BLaER1 (cell line): ENCODE results near the gene HDAC4.

Source experiments
- H3K27ac ChIP-seq: shearing (Covaris generic); formaldehyde crosslinking; 2 replicates; pipeline ENCODE4 v1.8.1; 2022
- H3K27me3 ChIP-seq: shearing (Covaris generic); formaldehyde crosslinking; 2 replicates; pipeline ENCODE4 v1.8.1; 2022
- H3K36me3 ChIP-seq: shearing (Covaris generic); formaldehyde crosslinking; 2 replicates; pipeline ENCODE4 v1.8.1; 2022
- H3K4me1 ChIP-seq: shearing (Covaris generic); formaldehyde crosslinking; 2 replicates; pipeline ENCODE4 v1.8.1; 2022
- H3K4me2 ChIP-seq: shearing (Covaris generic); formaldehyde crosslinking; 2 replicates; pipeline ENCODE4 v1.8.1; 2022
- H3K4me3 ChIP-seq: shearing (Covaris generic); formaldehyde crosslinking; 2 replicates; pipeline ENCODE4 v1.8.1; 2022
- H3K9ac ChIP-seq: shearing (Covaris generic); formaldehyde crosslinking; 2 replicates; pipeline ENCODE4 v1.8.1; 2022
- H3K9me3 ChIP-seq: shearing (Covaris generic); formaldehyde crosslinking; 2 replicates; pipeline ENCODE4 v1.8.1; 2022
- H4K20me1 ChIP-seq: shearing (Covaris generic); formaldehyde crosslinking; 2 replicates; pipeline ENCODE4 v1.8.1; 2022
- Cebpa-rat ChIP-seq: shearing (Covaris generic); IDR thresholded peaks from 2 replicates; pipeline ENCODE4 v1.8.1; 2022

The HDAC4 gene

DNA sequence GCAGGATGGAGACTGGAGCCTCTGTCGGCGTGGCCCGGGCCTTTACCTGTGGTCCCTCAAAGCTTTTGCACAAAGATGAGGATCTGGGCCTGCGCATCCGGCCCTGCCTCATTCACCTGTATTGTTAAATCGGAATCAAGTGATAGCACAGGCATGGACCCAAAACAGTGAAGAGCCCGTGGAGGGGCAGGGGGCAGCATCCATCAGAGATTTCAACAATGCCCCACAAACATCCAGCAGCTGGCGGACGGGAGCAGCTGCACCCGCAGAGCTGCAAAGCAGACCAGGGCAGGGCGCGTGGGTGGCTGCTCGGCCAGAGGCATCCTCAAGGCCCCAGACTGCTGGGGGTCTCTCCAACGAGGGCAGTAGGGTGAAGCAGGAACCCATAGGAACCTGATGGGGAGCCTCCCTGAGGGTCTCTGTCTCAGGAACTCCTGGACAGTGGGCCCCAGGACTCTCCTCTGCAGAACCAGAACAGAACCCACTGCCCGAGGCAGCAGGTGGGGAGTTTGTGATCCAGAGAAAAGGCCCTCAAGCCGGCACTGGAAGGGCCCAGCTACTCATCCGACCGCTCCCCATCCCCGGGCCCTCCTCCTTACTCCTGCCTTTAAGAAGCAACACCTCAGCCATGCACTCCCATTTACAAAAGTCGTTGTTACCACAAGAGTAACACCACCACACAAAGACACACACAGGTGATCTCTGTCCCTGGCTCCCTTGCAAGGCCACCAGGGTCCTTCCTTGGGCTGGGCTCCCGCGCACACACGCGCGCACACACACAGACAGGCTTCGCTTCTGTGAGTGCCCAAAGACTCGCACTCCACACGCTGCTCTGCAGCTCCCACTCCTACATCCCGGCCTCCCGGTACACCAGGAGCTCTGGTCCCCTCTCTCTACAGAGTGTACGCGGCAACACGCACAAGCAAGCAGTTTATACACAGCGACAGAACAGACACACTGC, 28.8 kb downstream of the HDAC4 start:
- H3K4me2 ChIP-seq: peak overlapping the region; percentile 97
- no peak overlapping the region for H3K4me3 ChIP-seq
- H3K27me3 ChIP-seq: no peaks in the 10 kb centered on the region
- peaks cover 76% of the 10 kb centered on the region for H4K20me1 ChIP-seq
- peak overlapping the region; percentile 74 for H3K27ac ChIP-seq
- H3K4me1 ChIP-seq: peaks cover 94% of the 10 kb centered on the region
- H3K9me3 ChIP-seq: no peaks in the 10 kb centered on the region
- TF ChIP-seq Cebpa-rat: no peak
- H3K36me3 ChIP-seq: peaks cover 10% of the 10 kb centered on the region
- peak overlapping the region; percentile 40; the same call in 1 of the 2 replicates for H3K9ac ChIP-seq

DNA sequence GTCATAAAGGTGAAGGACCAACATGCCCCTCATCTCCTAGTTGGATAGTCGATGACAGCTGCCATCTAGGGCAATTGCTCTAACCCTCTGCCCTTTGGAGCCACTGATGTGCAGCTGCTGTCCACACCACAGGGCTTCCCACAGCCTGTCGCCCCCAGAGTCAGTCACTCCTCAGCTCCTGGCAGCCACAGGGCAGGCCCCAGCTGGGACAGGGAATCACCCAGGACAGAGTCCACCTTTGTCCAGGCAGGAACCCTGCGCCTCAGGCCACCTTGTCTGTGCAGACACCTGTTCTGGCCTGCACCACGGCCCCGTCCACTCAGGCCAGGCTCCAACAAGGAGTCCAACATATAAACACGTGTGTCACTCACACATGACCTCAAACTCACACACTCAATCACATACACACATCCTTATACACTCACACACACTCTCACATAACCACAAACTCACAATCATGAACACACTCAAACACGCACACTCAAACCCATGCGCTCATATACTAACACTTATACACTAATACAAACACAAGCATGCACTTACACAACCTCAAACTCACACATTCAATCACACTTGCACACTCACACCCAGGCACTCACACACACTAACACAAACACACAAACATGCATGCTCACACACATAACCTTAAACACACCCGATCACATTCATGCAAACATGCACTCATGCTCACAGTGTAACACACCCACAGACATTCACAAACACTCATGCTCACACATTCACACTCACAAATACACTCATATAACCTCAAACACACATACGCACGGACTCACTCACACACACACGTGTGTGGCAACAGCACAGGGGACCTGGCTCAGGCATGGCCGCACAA, 29.7 kb downstream of the HDAC4 start:
- TF ChIP-seq Cebpa-rat: no peak
- H4K20me1 ChIP-seq: peaks cover 79% of the 10 kb centered on the region

GRCh38 chr2:239370403-239370802, 30.4 kb downstream of the HDAC4 start:
- Histone ChIP-seq H3K9me3 (no peaks in the 10 kb centered on the region), H3K27me3 (no peaks in the 10 kb centered on the region), H3K9ac (peak overlapping the region; percentile 70), H3K4me1 (peaks cover 97% of the 10 kb centered on the region), H4K20me1 (peaks cover 81% of the 10 kb centered on the region), H3K4me3 (peak overlapping the region; percentile 51), H3K27ac (peak overlapping the region; percentile 74), H3K4me2 (peak overlapping the region; percentile 97), H3K36me3 (peaks cover 5% of the 10 kb centered on the region)
- TF ChIP-seq Cebpa-rat: no peak

More for the DNA sequence above, 29.7 kb downstream of the HDAC4 start:
- Histone ChIP-seq H3K27ac (peak overlapping the region; percentile 74), H3K27me3 (no peaks in the 10 kb centered on the region), H3K4me2 (peak overlapping the region; percentile 97), H3K4me1 (peaks cover 95% of the 10 kb centered on the region), H3K36me3 (peaks cover 10% of the 10 kb centered on the region), H3K9me3 (no peaks in the 10 kb centered on the region), H3K4me3 (no peak overlapping the region), H3K9ac (peak overlapping the region; percentile 70; the same call in 1 of the 2 replicates)

- Histone ChIP-seq H3K9ac (peak overlapping the region; percentile 70), H3K4me1 (peaks cover 100% of the 10 kb centered on the region), H3K27me3 (no peaks in the 10 kb centered on the region), H3K36me3 (0 out of 2 replicates have a peak, but pooled peaks cover under 1% of the 10 kb centered on the region), H4K20me1 (peaks cover 85% of the 10 kb centered on the region), H3K4me2 (peak overlapping the region; percentile 97), H3K27ac (peak overlapping the region; percentile 74), H3K9me3 (no peaks in the 10 kb centered on the region), H3K4me3 (peak overlapping the region; percentile 51)
- no peak for TF ChIP-seq Cebpa-rat
These were observed 31.1 kb downstream of the HDAC4 start for GRCh38 chr2:239369631-239370161.

DNA sequence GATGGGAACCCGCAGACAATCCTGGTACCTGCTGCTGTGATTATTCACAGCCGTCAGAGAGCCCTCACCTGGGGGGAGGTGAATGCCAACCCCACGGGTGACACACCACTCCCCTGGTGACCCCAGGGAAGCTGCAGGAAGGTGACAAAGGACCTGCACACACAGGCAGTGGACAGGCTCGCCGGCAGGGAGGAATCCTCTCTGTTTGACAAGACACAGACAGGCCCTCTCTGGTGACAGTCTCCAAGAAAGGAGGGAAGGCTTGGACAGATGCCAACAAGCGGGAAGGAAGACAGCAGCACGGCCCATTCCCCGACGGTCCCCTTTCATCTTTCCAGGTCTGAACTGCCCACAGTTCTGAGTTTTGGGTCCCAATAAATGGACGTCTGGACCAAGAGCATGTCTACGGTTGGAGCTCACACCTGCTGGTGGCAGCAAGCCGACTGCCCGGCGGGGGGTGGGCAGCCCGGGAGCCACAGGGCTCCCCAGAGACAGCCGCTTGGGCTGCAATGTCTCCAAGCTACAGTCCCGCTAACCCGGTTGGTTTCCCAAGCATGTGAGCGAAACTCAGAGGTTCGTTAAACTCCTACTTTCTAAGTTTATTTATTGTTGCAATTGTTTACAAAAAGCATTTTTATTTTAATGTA, 31.8 kb downstream of the HDAC4 start:
- Histone ChIP-seq H3K36me3 (no peaks in the 10 kb centered on the region), H3K27ac (peak overlapping the region; percentile 74), H3K4me2 (peak overlapping the region; percentile 97), H3K9ac (peak overlapping the region; percentile 70), H4K20me1 (peaks cover 91% of the 10 kb centered on the region), H3K4me3 (peak overlapping the region; percentile 51), H3K4me1 (peaks cover 100% of the 10 kb centered on the region), H3K27me3 (no peaks in the 10 kb centered on the region), H3K9me3 (no peaks in the 10 kb centered on the region)
- TF ChIP-seq Cebpa-rat: no peak

GRCh38 chr2:239368321-239368720, 32.5 kb downstream of the HDAC4 start:
- TF ChIP-seq Cebpa-rat: no peak
- Histone ChIP-seq H3K4me1 (peaks cover 100% of the 10 kb centered on the region), H4K20me1 (peaks cover 97% of the 10 kb centered on the region)

DNA sequence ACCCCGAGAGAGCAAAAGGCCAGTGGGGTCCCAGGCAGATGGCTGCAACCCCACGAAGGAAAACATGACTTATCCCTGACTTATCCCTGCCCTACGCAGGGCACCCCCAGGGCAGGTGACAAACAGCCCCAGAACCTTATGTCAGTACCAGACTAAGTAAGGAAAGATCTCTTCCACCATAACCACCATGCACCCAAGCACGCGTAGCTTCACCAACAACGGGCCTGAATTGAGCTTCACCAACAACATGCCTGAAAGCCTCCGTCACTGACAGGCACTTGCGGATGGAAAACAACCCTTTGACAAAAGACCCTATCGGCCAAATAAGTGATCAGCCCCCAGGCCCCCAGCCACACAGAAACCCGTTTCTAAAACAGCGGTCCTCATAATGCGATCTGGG, 34.1 kb downstream of the HDAC4 start:
- Histone ChIP-seq H3K27ac (no peak overlapping the region), H3K27me3 (no peaks in the 10 kb centered on the region), H3K4me1 (peaks cover 84% of the 10 kb centered on the region), H4K20me1 (peaks cover 95% of the 10 kb centered on the region), H3K9me3 (no peaks in the 10 kb centered on the region), H3K36me3 (no peaks in the 10 kb centered on the region), H3K4me3 (no peak overlapping the region), H3K4me2 (peak overlapping the region; percentile 41), H3K9ac (no peak overlapping the region)
- TF ChIP-seq Cebpa-rat: no peak

More at GRCh38 chr2:239368321-239368720, 32.5 kb downstream of the HDAC4 start:
- Histone ChIP-seq H3K27me3 (no peaks in the 10 kb centered on the region), H3K9me3 (no peaks in the 10 kb centered on the region), H3K27ac (no peak overlapping the region), H3K4me3 (0 out of 2 replicates have a peak overlapping the region, but pooled peaks have one; percentile 51), H3K4me2 (peak overlapping the region; percentile 97), H3K9ac (no peak overlapping the region), H3K36me3 (no peaks in the 10 kb centered on the region)

DNA sequence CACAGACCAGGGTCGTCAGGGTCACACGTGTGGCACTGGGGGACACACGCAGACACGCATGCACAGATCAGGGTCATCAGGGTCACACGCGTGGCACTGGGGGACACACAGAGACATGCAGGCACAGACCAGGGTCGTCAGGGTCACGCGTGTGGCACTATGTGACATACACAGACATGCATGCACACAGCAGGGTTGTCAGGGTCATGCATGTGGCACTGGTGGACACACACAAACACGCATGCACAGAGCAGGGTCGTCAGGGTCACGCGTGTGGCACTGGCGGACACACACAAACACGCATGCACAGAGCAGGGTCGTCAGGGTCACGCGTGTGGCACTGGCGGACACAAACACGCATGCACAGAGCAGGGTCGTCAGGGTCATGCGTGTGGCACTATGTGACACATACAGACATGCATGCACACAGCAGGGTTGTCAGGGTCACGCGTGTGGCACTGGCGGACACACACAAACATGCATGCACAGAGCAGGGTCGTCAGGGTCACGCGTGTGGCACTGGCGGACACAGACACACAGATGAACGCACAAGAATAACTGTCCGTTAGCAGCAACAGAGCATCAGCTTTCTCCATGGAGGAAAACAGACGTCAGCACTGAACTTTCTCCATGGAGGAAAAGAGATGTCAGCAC, 34.9 kb downstream of the HDAC4 start:
- Histone ChIP-seq H3K4me3 (no peak overlapping the region), H3K36me3 (no peaks in the 10 kb centered on the region), H4K20me1 (peaks cover 94% of the 10 kb centered on the region), H3K27ac (no peak overlapping the region), H3K9me3 (no peaks in the 10 kb centered on the region), H3K4me1 (peaks cover 76% of the 10 kb centered on the region), H3K27me3 (no peaks in the 10 kb centered on the region), H3K9ac (no peak overlapping the region), H3K4me2 (peak overlapping the region; percentile 41)
- no peak for TF ChIP-seq Cebpa-rat
